ENCODE measurements around the gene THSD7B.

GRCh38 chr2:137096693-137097092, 331.3 kb downstream of the THSD7B start:
- TF ChIP-seq GATA2 (IDR thresholded peaks at IDR 0.05; ENCODE audit: low read depth, low read length) (no peak), GATA3 (IDR thresholded peaks at IDR 0.05; ENCODE audit: low read depth, low read length) (no peak)
